GM21423 (cell line): Measurements from ENCODE around the gene BLID.

Source experiments
- ATAC-seq: cut with Tn5 transposase; IDR thresholded peaks from one replicate; pipeline ENCODE4 v1.9.1; 2021; ENCODE audit warnings: mild to moderate bottlenecking, moderate library complexity; ENCODE audit not compliant: unreplicated experiment

Gene BLID, protein sequence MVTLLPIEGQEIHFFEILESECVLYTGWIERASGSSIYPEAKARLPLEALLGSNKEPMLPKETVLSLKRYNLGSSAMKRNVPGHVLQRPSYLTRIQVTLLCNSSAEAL

DNA sequence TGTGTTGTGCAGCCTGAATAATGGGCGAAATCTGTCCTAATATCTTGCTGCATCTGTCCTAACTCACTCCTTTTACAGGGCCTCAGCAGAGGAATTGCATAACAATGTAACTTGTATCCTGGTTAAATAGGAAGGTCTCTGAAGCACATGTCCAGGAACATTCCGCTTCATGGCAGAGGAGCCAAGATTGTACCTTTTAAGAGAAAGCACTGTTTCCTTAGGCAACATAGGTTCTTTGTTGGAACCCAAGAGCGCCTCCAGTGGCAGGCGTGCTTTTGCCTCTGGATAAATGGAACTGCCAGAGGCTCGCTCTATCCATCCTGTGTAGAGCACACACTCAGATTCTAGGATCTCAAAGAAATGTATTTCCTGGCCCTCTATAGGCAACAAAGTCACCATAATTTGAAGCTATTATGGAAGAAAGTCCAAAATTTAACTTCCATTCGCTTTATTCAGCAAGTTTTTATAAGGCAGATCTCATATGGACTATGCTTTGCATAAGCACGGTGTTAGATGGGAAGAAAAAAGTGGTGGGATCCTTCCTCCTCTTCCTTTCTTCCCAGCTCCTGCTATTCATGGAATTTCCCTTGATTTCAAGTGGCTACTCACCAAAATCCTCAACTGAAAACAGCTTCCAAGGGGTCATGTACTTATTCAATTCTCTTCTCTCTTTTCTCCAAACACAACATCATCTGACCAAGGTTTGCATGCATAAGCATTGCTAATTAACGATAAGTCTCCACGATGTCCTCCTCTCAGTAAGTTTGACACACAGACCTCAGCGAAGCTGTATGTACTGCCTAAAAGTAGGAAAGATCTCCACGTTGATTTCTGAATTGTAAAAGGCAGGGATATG lies at the start of gene BLID:
Gene BLID (minus strand): TSS at position 692 of the 856 bp plus-strand sequence. CDS start 293 bp downstream, at position 399.
- no peak for ATAC-seq

DNA sequence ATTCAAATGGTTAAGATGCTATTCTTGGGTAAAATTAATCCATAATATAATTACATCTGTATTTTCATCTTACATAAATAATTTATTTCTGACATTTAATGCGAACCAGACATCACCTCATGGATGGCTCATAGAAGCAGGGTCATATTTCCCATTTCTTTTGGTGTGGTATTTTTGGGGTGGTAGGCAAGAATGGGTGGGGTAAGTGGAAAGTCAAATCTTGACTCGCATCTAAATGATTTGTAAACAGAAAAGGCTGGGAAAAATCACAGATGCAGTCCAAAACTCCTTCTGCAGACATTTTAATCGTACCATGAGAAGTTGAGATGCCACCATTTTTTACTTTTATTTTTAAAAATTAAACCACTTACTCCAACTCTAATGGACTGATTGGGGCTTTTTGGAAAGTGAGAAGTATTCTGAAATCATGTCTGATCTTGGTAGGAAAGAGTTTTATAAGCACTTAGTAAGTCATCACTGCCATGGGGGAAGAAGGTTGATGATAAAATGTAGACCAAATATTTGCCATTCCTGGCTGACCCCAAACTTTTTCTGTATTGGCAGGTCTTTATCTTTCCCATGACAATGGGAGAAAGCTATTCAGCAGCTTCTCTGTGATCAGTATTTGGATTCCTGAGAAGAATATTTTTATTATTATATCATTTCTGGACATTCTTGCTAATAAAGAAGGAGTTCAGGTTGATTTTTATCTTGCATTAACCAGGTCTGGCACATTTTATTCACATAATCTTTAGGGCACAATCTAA lies 47.2 kb upstream of the BLID start:
- ATAC-seq: no peak

DNA sequence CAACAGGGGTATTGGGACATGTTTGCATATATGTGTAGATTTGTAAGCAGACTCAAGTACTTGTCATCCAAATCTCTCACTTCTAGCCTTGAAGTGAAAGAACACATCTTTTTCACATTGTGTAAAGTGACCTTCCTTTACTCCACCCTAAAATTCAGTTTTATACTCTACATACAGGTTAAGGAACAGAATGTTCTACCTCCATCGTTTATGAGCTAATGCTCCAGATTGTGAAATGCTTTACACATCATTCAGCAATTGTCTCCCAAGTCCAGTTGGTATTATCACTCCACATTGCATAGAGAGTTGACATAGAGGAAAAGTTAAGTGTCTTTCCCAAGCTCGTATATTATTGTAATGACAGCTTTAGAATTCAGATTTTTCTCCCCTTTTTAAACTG lies 46.1 kb upstream of the BLID start:
- no peak for ATAC-seq

DNA sequence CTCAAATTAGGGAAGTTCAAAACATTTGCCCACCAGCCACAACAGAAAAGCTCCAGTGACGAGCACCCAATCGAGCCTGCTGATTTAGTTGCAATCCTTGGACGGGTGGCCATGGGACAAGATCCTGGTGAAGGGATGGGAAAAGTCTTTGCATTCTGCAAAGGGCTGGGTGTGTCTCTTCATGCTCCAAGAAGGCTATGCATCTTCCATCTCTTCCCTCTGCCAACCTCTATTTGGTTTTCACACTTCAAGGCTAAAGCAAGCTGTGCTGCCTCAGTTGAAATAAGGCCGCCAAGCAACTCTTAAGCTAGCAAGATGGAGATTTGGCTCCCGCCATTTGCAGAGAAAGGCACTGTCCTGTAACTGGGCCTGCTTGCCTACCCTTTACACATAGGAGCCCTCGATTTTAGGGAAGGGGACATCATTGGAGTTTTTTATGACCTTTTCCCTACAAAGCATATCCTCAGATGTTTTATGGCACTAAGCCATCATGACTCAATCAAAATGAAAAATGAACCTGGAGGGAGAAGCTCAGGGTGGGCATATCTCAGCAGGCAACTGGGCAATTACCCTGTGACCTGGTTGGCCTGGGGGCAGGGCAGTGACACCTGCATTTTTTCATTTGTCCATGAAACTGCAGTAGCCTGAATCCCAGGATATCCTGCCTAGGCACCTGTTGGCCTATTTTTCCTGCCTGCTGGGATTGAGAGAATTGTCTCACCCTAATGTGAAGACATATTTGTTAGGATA lies 45.0 kb upstream of the BLID start:
- ATAC-seq: no peak

DNA sequence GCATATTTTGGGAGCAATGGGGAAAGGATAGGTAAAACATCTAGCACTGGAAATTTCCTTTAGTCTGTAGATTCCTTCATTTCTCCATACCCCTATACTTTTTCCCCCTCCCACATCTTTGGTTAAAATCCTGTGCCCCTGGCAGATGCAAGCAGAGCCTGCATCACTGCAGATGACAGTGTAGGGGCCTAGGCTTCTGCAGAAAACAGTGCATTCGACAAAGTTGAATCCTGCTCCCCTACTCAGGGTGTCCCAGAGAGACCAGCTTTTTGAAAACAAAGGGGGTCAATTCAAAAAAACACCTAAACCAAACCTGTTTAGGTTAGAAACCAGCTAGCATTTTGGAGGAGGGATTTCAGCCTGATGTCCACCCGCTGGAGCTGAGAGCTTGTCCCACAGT lies 43.8 kb upstream of the BLID start:
- ATAC-seq: no peak

DNA sequence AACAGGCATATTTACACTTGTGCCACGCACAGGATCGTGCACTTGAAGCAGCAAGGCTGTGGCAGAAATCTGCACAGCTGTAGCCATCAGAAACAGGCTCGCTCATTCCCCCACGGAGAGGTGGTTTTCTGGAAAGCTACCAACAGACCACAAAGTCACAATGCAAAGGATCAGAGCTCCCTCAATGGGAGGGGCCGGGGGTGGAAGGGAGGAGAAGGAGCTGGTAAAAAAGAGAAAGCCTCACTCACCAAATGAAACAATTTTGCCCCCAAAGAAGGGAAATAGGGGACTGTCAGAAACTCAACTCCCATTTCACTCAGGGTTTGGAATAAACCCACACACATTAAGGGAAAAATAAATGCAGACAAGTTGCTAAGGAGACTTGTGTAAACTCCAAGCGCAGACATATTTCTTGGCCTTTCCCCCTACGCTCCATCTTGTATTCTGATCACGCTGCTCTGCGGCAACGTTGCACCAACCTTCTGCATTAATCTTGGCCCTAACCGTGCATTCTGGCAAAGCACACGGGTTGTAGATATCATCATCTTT lies 43.2 kb upstream of the BLID start:
- no peak for ATAC-seq

DNA sequence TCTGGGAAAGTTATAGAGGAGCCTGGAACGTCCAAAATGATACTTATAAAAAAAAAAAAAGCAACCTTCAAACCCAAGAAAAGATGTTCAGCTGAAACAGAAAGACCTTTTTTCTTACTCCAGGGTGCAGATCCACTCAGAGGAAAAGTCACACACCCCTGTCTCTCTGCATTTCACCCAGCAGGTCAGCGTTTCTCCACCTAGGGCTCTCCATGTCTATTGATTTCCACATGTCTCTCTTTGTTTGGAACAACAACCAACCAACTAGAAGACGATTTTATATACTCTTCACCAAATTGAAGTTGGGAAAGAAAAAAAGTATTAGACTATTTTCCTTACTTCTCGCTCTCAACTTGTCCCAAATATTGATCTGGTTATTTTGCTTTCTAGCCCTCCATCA lies 42.2 kb upstream of the BLID start:
- ATAC-seq: no peak

DNA sequence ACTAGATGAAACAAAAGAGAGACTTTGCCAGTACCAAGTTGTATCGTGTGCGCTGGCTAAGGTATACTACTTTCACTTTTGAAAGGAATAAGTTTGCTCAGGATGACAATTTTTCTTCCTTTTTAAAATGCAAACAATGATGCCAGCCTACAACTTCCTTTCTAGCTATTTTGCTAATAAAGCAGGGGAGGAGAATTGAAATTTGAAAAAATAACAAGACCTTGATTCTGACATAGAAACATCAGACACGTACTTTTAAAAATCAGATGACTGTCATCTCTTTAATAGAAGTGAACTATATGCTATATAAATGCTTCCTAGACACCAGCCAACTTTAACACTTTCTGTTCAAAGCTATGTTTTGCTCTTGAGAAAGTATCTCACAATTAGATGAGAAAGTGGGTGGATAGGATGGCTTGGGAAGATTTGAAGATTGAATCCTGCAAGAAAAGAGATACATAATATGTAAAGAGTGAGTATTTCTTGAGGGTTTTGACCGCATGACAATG lies 41.7 kb upstream of the BLID start:
- ATAC-seq: no peak

DNA sequence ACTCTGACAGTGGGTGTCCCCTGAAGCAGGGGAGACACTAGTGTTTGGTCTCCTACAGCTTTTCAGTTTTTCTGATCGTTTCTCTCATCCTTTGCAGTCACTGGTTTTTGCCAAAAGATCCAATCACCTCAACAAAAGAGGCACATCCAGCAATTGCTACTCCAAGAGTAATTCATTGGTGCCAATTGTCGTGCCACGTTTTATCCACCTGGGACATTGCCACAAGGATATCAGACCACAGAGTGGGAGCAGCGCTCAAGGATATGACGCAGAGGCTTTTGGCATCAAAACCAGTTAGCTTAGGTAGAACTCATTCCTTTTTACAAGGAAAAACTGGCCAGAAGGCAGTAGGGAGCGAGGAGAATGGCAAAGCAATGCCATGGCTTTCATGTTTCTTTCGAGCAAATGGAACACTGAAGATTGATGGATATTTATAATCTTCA lies 40.9 kb upstream of the BLID start:
- ATAC-seq: no peak

DNA sequence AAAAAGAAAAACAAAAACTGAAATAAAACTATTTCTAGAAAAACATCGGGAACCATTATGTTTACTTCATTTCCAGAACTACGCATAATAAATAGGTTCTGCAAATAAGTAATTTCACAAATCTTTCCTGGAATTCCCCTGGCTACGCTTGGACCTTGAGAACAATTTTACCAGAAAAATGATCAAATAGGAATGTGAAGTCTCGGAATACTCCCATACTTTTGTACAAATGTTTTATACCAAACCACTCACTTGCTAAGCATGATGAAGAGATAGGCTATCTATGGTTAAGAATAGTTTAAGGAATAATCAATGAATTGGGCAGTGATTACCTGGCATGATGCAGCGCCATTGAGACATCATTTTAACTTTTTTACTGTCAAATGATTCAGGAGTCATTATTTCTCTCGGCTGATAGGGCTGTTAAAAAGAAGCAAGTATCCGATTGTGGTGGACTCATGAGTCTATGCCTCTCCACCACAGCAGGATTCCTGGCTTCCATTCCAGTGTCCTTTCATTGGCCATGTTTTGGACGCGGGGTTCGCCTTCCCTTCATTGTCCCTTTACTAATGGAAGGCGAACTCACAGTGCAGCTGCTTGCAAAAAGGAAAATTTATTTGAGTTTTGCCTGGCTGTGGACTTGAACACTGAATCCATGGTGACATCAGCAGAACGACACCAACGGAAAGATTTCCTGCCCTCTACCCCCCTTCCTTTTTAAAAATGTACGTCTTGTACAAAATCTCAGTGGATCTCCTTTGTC lies 39.9 kb upstream of the BLID start:
- no peak for ATAC-seq

DNA sequence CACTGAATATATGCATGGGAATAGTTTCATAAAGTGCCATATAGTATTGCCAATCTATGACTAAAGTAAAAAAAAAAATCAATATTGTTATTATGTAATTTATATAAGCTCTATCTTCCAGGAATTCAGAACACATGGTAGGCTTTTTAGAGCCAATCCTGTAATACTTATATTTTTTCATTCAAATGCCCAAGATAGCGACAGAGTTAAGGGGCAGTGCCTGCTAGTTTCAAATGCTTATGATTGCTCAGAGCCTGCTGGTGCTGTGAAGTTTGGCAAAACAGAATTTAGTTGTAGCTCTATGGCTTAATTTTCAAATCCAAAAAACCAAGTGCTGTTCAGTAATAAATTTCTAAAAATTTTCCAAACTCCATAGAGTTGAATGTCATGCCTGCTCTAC lies 39.0 kb upstream of the BLID start:
- ATAC-seq: no peak

DNA sequence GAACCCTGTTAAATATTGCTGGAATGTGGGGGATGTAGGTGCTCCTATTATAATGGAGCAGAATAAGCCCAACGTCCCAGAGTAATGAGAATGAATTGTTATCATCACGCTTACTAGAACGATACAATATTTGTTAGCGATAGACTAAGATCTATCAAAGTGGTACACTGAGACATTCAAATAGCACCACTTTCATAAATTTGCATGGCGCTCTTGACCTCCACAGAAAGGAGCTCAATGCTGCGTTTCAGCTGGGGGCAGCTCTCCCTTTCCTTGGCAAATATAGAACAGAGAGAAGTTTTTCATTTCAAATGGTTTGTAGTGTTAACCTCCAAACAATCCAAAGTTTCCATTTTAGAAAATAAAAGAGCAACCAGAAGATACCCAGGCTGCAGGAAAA lies 38.2 kb upstream of the BLID start:
- no peak for ATAC-seq

DNA sequence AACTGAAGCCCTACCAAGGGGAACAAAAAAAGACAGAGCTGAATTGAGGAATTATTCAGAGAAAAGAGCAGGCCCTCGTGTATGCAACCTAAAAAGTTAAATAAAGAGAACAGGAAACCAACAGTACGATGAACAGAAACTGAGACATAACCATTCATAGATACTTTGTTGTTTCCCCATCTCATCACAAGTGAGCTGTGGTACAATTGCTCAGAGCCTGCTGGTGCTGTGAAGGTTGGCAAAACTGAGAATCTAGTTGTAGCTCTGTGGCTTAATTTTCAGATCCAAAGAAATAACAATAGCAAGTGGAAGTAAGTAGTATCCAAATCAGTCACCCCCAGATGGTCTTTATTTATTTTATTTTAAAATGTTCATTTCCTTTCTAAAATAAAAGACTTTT lies 37.7 kb upstream of the BLID start:
- no peak for ATAC-seq

DNA sequence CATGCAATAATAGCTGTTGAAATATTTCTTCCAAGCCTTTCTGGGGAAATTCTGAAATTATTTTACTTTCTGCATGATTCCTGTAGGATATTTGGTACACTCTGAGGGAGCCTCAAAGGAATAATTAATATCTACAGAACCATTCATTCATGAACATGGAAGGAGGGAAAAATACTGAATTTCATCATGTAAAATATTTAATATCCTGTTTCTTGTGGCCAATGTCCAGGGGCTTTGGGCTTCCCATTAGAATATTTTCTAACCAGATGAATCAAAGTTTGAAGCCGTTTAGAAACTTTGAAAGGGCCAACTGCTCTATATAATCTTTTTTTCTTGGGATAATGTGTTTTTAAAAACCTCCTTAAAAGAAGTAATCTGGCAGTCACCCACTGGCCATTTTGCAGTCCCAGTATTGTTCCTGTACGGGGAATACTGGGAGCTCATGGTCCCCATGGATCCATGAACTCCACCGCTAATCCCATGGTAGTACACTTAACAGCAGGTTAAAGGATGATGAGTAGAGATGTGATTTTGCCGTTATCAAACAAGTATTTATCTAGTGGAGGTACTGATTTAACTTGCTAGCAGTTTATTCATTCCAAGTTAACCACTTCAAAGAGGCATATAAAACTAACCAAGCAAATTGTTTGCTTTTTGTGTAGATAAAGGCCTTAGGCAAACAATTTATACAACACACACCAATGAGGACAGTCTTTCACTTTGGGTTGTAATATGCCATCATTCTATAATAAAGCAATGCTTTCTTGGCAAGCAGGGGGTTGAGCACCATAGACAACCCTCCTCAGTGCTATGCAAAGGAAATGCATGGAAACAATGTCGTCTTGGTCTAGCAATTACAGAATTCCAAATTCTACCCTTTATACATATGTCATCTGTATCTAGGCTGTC lies 34.5 kb upstream of the BLID start:
- no peak for ATAC-seq

DNA sequence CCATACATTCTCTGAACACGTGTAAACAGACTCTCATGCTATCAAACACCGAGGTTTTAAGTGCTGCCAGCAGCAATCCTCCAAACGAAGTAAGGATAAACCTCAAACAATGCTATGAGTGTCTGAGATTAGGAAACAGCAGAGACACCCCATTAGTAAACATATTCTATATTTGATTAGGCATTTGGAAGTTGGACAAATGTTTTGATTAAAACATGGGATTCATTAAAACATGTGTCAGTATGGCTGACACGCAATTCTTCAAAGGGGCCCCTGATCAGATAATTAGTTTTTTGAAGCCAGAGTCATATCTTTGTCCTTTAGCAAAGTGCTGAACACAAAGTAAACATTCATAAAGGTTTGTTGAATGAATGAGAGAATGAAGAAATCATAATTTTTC lies 33.2 kb upstream of the BLID start:
- no peak for ATAC-seq

DNA sequence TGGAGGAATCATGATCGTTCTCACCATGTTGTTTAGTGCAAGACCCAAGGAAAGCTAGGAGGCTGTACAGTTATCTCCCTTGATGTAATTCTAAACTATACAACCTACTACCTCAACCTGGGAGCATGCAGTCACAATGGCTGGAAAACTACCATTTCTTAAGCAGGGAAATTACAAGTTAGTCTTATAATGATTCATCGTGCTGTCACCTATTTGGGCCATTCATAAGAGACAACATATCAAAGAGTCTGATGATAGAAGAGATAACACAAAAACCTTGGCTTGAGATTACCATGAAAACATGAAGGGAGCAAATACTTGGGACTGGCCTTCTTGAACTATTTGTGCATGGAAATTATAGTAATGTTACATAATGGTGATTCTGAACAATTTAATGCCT lies 30.5 kb upstream of the BLID start:
- ATAC-seq: no peak

DNA sequence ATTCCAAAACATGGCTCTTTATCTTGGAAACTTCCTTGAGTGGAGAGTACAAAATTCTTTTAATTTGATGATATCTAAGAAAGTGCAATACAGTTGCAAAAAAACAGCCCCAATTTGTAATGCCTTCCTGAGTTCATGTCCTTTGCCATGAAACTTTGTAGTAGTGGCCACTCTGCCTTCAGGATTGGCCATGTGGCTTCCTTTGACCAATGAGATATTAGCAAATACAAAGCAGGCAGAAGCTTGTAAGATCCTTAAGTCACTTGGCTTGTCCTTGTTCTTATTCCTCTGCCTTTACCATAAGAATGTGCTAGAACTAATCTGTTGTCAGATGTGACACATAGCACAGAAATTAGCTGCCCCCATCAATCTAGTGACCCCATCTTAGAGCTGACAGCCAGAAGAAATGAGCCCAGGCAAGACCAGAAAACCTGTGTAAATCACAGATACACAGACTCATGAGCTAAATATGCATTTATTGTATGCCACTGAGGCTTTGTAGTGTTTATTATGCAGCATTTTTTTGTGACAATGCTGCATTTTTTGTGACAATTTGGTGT lies 29.8 kb upstream of the BLID start:
- no peak for ATAC-seq

DNA sequence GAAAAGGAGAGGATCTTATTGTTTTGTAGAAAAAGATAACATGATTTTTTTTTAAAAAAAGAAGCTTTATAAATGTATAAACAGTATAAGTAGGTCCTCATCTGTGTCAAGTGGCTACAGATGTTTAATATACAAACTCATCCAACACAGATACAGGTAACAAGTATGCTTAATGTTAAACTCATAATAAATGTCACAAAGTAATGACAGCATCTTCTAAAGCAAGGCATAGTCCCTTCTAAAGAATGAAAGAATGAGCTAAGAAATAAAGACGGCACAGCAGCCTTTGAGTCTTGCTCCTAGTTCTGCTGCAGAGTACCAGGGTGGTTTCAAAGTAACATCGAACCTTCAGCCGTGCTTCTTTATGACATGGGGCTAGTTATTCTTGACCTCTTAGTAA lies 28.7 kb upstream of the BLID start:
- ATAC-seq: no peak

DNA sequence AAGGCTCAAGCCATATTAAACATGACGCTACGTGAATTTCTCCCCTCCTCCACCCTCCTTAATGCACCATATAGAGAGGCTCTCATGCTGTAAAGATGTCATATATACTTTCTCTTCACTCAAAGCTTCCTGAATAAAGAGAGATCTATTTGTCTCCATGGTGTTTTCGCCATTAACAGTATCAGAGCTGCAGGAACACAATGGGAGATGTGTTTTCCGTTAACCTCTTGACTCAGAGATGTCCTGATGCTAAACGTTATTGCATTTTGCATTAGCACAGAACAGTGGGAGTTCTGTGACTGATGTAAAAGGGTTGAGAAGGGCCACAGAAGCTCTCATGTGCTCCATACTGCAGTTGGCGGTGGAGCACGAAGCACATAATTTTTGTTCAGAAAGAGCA lies 25.7 kb upstream of the BLID start:
- ATAC-seq: no peak
